GM12891 (cell line): ENCODE results near the gene BRSK2.

Experiments used
- POLR2A ChIP-seq: IDR thresholded peaks from 2 replicates; pipeline ENCODE4 v1.6.1; 2011; ENCODE audit warnings: low read depth, low read length, control low read depth
- POLR2AphosphoS5 ChIP-seq: IDR thresholded peaks from 2 replicates; pipeline ENCODE4 v1.6.1; 2011; ENCODE audit warnings: low read depth, low read length, control low read depth
- TAF1 ChIP-seq: IDR thresholded peaks from 2 replicates; pipeline ENCODE4 v1.6.1; 2011; ENCODE audit warnings: low read depth, low read length, control low read depth

DNA sequence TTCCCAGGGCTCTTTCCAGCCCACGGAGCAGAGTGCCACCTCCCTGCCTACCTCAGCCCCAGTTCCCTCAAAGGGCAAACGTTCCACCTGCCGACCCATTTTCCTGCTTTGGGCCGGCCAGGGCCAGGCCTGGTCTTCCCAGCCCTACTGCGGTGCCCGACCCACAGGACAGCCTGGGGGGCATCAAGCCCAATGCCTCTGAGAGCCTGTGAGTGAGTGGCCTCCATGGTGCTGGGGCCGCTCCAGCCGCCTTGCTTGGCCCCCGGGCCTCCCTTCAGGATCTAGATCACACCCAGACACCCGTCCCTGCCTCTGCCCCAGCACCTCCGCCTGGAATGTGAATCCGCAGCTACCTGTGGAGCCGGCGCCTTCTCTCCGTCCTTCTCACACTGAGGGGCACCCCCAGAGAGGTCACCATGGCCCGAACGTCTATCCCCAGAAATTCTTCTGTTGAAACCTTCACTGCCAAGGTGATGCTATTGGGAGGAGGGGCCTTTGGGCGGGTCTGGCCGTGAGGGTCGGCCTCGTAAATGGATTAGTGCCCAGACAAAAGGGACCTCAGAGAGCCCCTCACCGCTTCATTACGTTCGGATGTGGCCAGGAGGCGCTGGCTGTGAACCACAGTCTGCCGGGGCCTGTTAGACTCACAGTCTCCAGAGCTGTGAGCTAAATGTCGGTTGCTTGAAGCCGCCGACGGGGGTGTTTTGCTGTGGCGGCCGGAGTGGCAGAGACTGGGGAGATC, 36.2 kb upstream of the BRSK2 start:
- TF ChIP-seq POLR2AphosphoS5 (no peak), TAF1 (no peak), POLR2A (no peak)
